ENCODE results near the gene NTN5.

The NTN5 gene

GRCh38 chr19:48645620-48646000, 27.2 kb downstream of the NTN5 start:
- Histone ChIP-seq H3K4me3 (ENCODE audit: low read length) (peak overlapping the region; percentile 76), H3K27ac (ENCODE audit: low read depth, low read length) (peak overlapping the region; percentile 86), H3K27me3 (ENCODE audit: control insufficient read depth, insufficient read depth, low read length) (no peaks in the 10 kb centered on the region), H3K4me1 (ENCODE audit: control insufficient read depth, insufficient read depth, low read length) (peaks cover 10% of the 10 kb centered on the region), H3K9ac (ENCODE audit: low read length) (no peak overlapping the region), H3K36me3 (ENCODE audit: control insufficient read depth, insufficient read depth, low read length) (no peaks in the 10 kb centered on the region)

GRCh38 chr19:48644839-48645619, 27.8 kb downstream of the NTN5 start:
- no peaks in the 10 kb centered on the region for H3K36me3 ChIP-seq (ENCODE audit: control insufficient read depth, insufficient read depth, low read length)
- H3K4me1 ChIP-seq (ENCODE audit: control insufficient read depth, insufficient read depth, low read length) = peaks cover 10% of the 10 kb centered on the region
- H3K27me3 ChIP-seq (ENCODE audit: control insufficient read depth, insufficient read depth, low read length) = no peaks in the 10 kb centered on the region
- peak overlapping the region; percentile 76 for H3K4me3 ChIP-seq (ENCODE audit: low read length)
- H3K27ac ChIP-seq (ENCODE audit: low read depth, low read length) = peak overlapping the region; percentile 86
- H3K9ac ChIP-seq (ENCODE audit: low read length) = no peak overlapping the region

- Histone ChIP-seq H3K4me1 (ENCODE audit: control insufficient read depth, insufficient read depth, low read length) (peaks cover 10% of the 10 kb centered on the region), H3K27me3 (ENCODE audit: control insufficient read depth, insufficient read depth, low read length) (no peaks in the 10 kb centered on the region), H3K27ac (ENCODE audit: low read depth, low read length) (no peak overlapping the region), H3K4me3 (ENCODE audit: low read length) (peak overlapping the region; percentile 76), H3K36me3 (ENCODE audit: control insufficient read depth, insufficient read depth, low read length) (no peaks in the 10 kb centered on the region), H3K9ac (ENCODE audit: low read length) (no peak overlapping the region)
Measured at GRCh38 chr19:48644355-48644754, 28.5 kb downstream of the NTN5 start.

GRCh38 chr19:48642862-48643261, 30.0 kb downstream of the NTN5 start:
- Histone ChIP-seq H3K27me3 (ENCODE audit: control insufficient read depth, insufficient read depth, low read length) (no peaks in the 10 kb centered on the region), H3K4me1 (ENCODE audit: control insufficient read depth, insufficient read depth, low read length) (peaks cover 15% of the 10 kb centered on the region), H3K9ac (ENCODE audit: low read length) (no peak overlapping the region), H3K4me3 (ENCODE audit: low read length) (no peak overlapping the region), H3K27ac (ENCODE audit: low read depth, low read length) (no peak overlapping the region), H3K36me3 (ENCODE audit: control insufficient read depth, insufficient read depth, low read length) (no peaks in the 10 kb centered on the region)

GRCh38 chr19:48641850-48642249, 31.0 kb downstream of the NTN5 start:
- no peaks in the 10 kb centered on the region for H3K27me3 ChIP-seq (ENCODE audit: control insufficient read depth, insufficient read depth, low read length)
- H3K4me1 ChIP-seq (ENCODE audit: control insufficient read depth, insufficient read depth, low read length) = peaks cover 15% of the 10 kb centered on the region
- no peak overlapping the region for H3K27ac ChIP-seq (ENCODE audit: low read depth, low read length)
- no peaks in the 10 kb centered on the region for H3K36me3 ChIP-seq (ENCODE audit: control insufficient read depth, insufficient read depth, low read length)
- H3K4me3 ChIP-seq (ENCODE audit: low read length) = no peak overlapping the region
- no peak overlapping the region for H3K9ac ChIP-seq (ENCODE audit: low read length)

- Histone ChIP-seq H3K27me3 (ENCODE audit: control insufficient read depth, insufficient read depth, low read length) (no peaks in the 10 kb centered on the region), H3K4me1 (ENCODE audit: control insufficient read depth, insufficient read depth, low read length) (peaks cover 15% of the 10 kb centered on the region), H3K27ac (ENCODE audit: low read depth, low read length) (no peak overlapping the region), H3K4me3 (ENCODE audit: low read length) (no peak overlapping the region), H3K36me3 (ENCODE audit: control insufficient read depth, insufficient read depth, low read length) (no peaks in the 10 kb centered on the region), H3K9ac (ENCODE audit: low read length) (no peak overlapping the region)
Measured at GRCh38 chr19:48639483-48640375, 33.1 kb downstream of the NTN5 start.

- Histone ChIP-seq H3K9ac (ENCODE audit: low read length) (peak overlapping the region; percentile 14), H3K36me3 (ENCODE audit: control insufficient read depth, insufficient read depth, low read length) (no peaks in the 10 kb centered on the region), H3K27ac (ENCODE audit: low read depth, low read length) (peak overlapping the region; percentile 98), H3K27me3 (ENCODE audit: control insufficient read depth, insufficient read depth, low read length) (no peaks in the 10 kb centered on the region), H3K4me3 (ENCODE audit: low read length) (peak overlapping the region; percentile 56), H3K4me1 (ENCODE audit: control insufficient read depth, insufficient read depth, low read length) (peaks cover 16% of the 10 kb centered on the region)
Measured at GRCh38 chr19:48638831-48639381, 33.9 kb downstream of the NTN5 start.

GRCh38 chr19:48637948-48638830, 34.6 kb downstream of the NTN5 start:
- Histone ChIP-seq H3K36me3 (ENCODE audit: control insufficient read depth, insufficient read depth, low read length) (peaks cover 2% of the 10 kb centered on the region), H3K4me3 (ENCODE audit: low read length) (peak overlapping the region; percentile 71), H3K4me1 (ENCODE audit: control insufficient read depth, insufficient read depth, low read length) (peaks cover 23% of the 10 kb centered on the region)

GRCh38 chr19:48637449-48637947, 35.3 kb downstream of the NTN5 start:
- peak overlapping the region; percentile 97 for H3K4me3 ChIP-seq (ENCODE audit: low read length)
- peaks cover 8% of the 10 kb centered on the region for H3K36me3 ChIP-seq (ENCODE audit: control insufficient read depth, insufficient read depth, low read length)
- no peaks in the 10 kb centered on the region for H3K27me3 ChIP-seq (ENCODE audit: control insufficient read depth, insufficient read depth, low read length)
- H3K27ac ChIP-seq (ENCODE audit: low read depth, low read length) = peak overlapping the region; percentile 98
- H3K9ac ChIP-seq (ENCODE audit: low read length) = peak overlapping the region; percentile 38
- H3K4me1 ChIP-seq (ENCODE audit: control insufficient read depth, insufficient read depth, low read length) = peaks cover 30% of the 10 kb centered on the region

More at GRCh38 chr19:48637948-48638830, 34.6 kb downstream of the NTN5 start:
- H3K27me3 ChIP-seq (ENCODE audit: control insufficient read depth, insufficient read depth, low read length) = no peaks in the 10 kb centered on the region
- H3K27ac ChIP-seq (ENCODE audit: low read depth, low read length) = peak overlapping the region; percentile 98
- H3K9ac ChIP-seq (ENCODE audit: low read length) = peak overlapping the region; percentile 38

- peak within 1 kb of the TSS; percentile 97 for H3K4me3 ChIP-seq (ENCODE audit: low read length)
- peaks cover 9% of the 10 kb centered on the region for H3K36me3 ChIP-seq (ENCODE audit: control insufficient read depth, insufficient read depth, low read length)
- H3K4me1 ChIP-seq (ENCODE audit: control insufficient read depth, insufficient read depth, low read length) = peaks cover 31% of the 10 kb centered on the region
- H3K27me3 ChIP-seq (ENCODE audit: control insufficient read depth, insufficient read depth, low read length) = no peaks in the 10 kb centered on the region
- peak within 1 kb of the TSS; percentile 71 for H3K9ac ChIP-seq (ENCODE audit: low read length)
- H3K27ac ChIP-seq (ENCODE audit: low read depth, low read length) = peak within 1 kb of the TSS; percentile 98
Measured at GRCh38 chr19:48636859-48637448, 35.9 kb downstream of the NTN5 start, which contains the start of gene DBP. TSS of gene DBP (minus strand) at chr19:48637379. CDS start at chr19:48636994, 385 bp downstream.
